HFFc6 (cell line): ENCODE results near the gene ARFGAP1. TPM values are rescaled to one million over a fixed set of nuclear protein-coding genes. Genes with fewer than 3 reads are reported as not detected.

ENCODE experiments used
- DNase-seq: peaks from one replicate; pipeline ENCODE4 v3.0.0-alpha.2; 2018
- H3K27ac Mint-ChIP-seq: 2 replicates; pipeline ENCODE4 v1.8.0; 2020; ENCODE audit warnings: mild to moderate bottlenecking, mixed read lengths
- H3K27me3 Mint-ChIP-seq: 2 replicates; pipeline ENCODE4 v1.8.0; 2021; ENCODE audit warnings: mild to moderate bottlenecking, moderate library complexity, mixed read lengths; ENCODE audit not compliant: insufficient read depth
- H3K36me3 Mint-ChIP-seq: 2 replicates; pipeline ENCODE4 v1.8.0; 2021; ENCODE audit warnings: low read depth, mixed read lengths
- H3K4me1 Mint-ChIP-seq: 2 replicates; pipeline ENCODE4 v1.8.0; 2020; ENCODE audit warnings: low read depth, mixed read lengths
- H3K4me3 Mint-ChIP-seq: 2 replicates; pipeline ENCODE4 v1.8.0; 2020; ENCODE audit warnings: mild to moderate bottlenecking, moderate library complexity, mixed read lengths
- H3K9me3 Mint-ChIP-seq: 2 replicates; pipeline ENCODE4 v1.8.0; 2020; ENCODE audit warnings: mild to moderate bottlenecking, mixed read lengths
- CTCF ChIP-seq: fragments of 200-600 bp; sonication (generic); IDR thresholded peaks from 2 replicates; pipeline ENCODE4 v1.5.0; 2021; ENCODE audit warnings: antibody characterized with exemption, mild to moderate bottlenecking
- total RNA-seq, 6 experiments: library from RNA; stranded (reverse); fragmentation: NEBNext Ultra II Directional; extraction: Animal tissue kit (Norgen Biotek cat#: 25700); gene quantifications; 2 replicates in 1 of 6; 3 replicates in 5 of 6; pipeline ENCODE4 v1.2.3, GENCODE V29; 2021

Gene ARFGAP1
- total RNA-seq, 6 experiments from 2014 or later = 106 to 123 (median 112) TPM

- Mint-ChIP-seq H3K36me3 (no peaks in the 10 kb centered on the region), H3K27ac (no peak overlapping the region), H3K9me3 (no peaks in the 10 kb centered on the region), H3K4me3 (no peak overlapping the region), H3K27me3 (peaks cover 4% of the 10 kb centered on the region), H3K4me1 (no peaks in the 10 kb centered on the region)
- TF ChIP-seq CTCF = no peak
- no peak for DNase-seq
These were observed 40.2 kb downstream of the ARFGAP1 start for GRCh38 chr20:63312690-63313348.

GRCh38 chr20:63313349-63314014, 40.9 kb downstream of the ARFGAP1 start:
- Mint-ChIP-seq H3K4me1 (no peaks in the 10 kb centered on the region), H3K36me3 (no peaks in the 10 kb centered on the region), H3K27me3 (peaks cover 4% of the 10 kb centered on the region), H3K4me3 (no peak overlapping the region), H3K27ac (no peak overlapping the region), H3K9me3 (no peaks in the 10 kb centered on the region)
- no peak for TF ChIP-seq CTCF
- DNase-seq = no peak

DNA sequence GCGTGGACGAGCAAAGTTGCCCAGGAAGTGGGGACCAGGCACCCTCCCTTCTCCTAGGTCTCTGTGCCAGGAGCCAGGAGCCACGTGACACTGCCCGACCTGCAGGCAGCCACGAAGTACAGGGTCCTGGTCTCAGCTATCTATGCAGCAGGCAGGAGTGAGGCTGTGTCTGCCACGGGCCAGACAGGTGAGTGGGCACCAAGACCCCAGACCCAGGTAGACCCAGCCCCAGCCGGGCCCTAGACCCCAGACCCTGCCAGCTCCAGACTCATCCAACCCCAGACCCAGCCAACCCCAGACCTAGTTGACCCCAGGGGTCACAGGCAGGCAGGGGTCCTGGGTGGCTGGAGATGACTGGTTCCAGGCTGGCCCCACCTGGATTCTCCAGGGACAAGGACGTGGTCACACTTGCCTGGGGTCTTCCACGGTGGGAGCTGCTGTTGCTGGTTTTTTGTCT, 41.4 kb downstream of the ARFGAP1 start:
- Mint-ChIP-seq H3K27me3 (peaks cover 4% of the 10 kb centered on the region), H3K27ac (no peak overlapping the region), H3K4me3 (no peak overlapping the region), H3K4me1 (no peaks in the 10 kb centered on the region), H3K9me3 (no peaks in the 10 kb centered on the region), H3K36me3 (no peaks in the 10 kb centered on the region)
- no peak for TF ChIP-seq CTCF
- DNase-seq = no peak

GRCh38 chr20:63314566-63315239, 42.1 kb downstream of the ARFGAP1 start:
- DNase-seq = no peak

GRCh38 chr20:63315240-63315689, 42.7 kb downstream of the ARFGAP1 start:
- DNase-seq = no peak
- H3K36me3 Mint-ChIP-seq = no peaks in the 10 kb centered on the region
- H3K4me3 Mint-ChIP-seq = no peak overlapping the region
- no peaks in the 10 kb centered on the region for H3K9me3 Mint-ChIP-seq
- no peak for TF ChIP-seq CTCF
- H3K4me1 Mint-ChIP-seq = no peaks in the 10 kb centered on the region
- no peaks in the 10 kb centered on the region; the same call in 1 of the 2 replicates for H3K27me3 Mint-ChIP-seq
- H3K27ac Mint-ChIP-seq = no peak overlapping the region

More at GRCh38 chr20:63314566-63315239, 42.1 kb downstream of the ARFGAP1 start:
- no peaks in the 10 kb centered on the region for H3K9me3 Mint-ChIP-seq
- H3K4me3 Mint-ChIP-seq = no peak overlapping the region
- TF ChIP-seq CTCF = no peak
- no peaks in the 10 kb centered on the region for H3K4me1 Mint-ChIP-seq
- no peaks in the 10 kb centered on the region for H3K36me3 Mint-ChIP-seq
- H3K27me3 Mint-ChIP-seq = peaks cover 1% of the 10 kb centered on the region; the same call in 1 of the 2 replicates
- H3K27ac Mint-ChIP-seq = no peak overlapping the region
